GM18870 (cell line): Measurements from ENCODE around the gene CACNA1F.

Experiments used
- ATAC-seq: cut with Tn5 transposase; IDR thresholded peaks from one replicate; pipeline ENCODE4 v1.9.1; 2021; ENCODE audit warnings: moderate library complexity; ENCODE audit not compliant: unreplicated experiment

Gene CACNA1F

GRCh38 chrX:49155900-49156837 lies 77.0 kb downstream of the CACNA1F start:
- peak; percentile 69 for ATAC-seq

- ATAC-seq, result peak; percentile 18
These were observed 77.8 kb downstream of the CACNA1F start for GRCh38 chrX:49155243-49155899.
